RWPE2 (cell line): Measurements from ENCODE around the gene SLC4A2.

ENCODE experiments used
- ATAC-seq: fragments of 200-7000 bp; cut with Tn5 transposase; 3 replicates; pipeline ENCODE4 v1.9.1; 2021; ENCODE audit warnings: low read depth
- DNase-seq: peaks from one replicate; pipeline ENCODE4 v3.0.0-alpha.2; 2020; ENCODE audit warnings: low spot score
- H3K27ac ChIP-seq: fragments of 450-650 bp; 2 replicates; pipeline ENCODE4 v1.5.1; 2017; ENCODE audit warnings: mild to moderate bottlenecking; ENCODE audit not compliant: poor library complexity, severe bottlenecking
- H3K27me3 ChIP-seq: fragments of 250-450 bp; sonication (Bioruptor Pico); 2 replicates; pipeline ENCODE4 v1.5.1; 2021; ENCODE audit warnings: mild to moderate bottlenecking, moderate library complexity; ENCODE audit not compliant: insufficient read depth, poor library complexity, severe bottlenecking
- H3K36me3 ChIP-seq: fragments of 250-450 bp; sonication (Bioruptor Pico); 2 replicates; pipeline ENCODE4 v1.5.1; 2020; ENCODE audit warnings: low read depth, mild to moderate bottlenecking, moderate library complexity
- H3K4me1 ChIP-seq: fragments of 250-450 bp; sonication (Bioruptor Pico); 2 replicates; pipeline ENCODE4 v1.5.1; 2021; ENCODE audit warnings: mild to moderate bottlenecking, moderate library complexity; ENCODE audit not compliant: insufficient read depth, poor library complexity, severe bottlenecking
- H3K4me3 ChIP-seq: fragments of 250-450 bp; sonication (Bioruptor Pico); 2 replicates; pipeline ENCODE4 v1.5.1; 2021; ENCODE audit warnings: mild to moderate bottlenecking, moderate library complexity; ENCODE audit not compliant: severe bottlenecking
- H3K9me3 ChIP-seq: fragments of 250-450 bp; sonication (Bioruptor Pico); 2 replicates; pipeline ENCODE4 v1.5.1; 2021; ENCODE audit warnings: mild to moderate bottlenecking, moderate library complexity; ENCODE audit not compliant: severe bottlenecking
- CTCF ChIP-seq: fragments of 450-650 bp; IDR thresholded peaks from one replicate; pipeline ENCODE4 v1.5.1; 2017; ENCODE audit warnings: mild to moderate bottlenecking, moderate library complexity; ENCODE audit not compliant: poor library complexity, severe bottlenecking

The SLC4A2 gene

GRCh38 chr7:151083071-151083823, 23.9 kb downstream of the SLC4A2 start, which contains the start of gene TMUB1:
Gene TMUB1 (minus strand): TSS chr7:151083493. CDS start chr7:151082563, 930 bp downstream.
- Histone ChIP-seq H3K9me3 (no peaks in the 10 kb centered on the region), H3K27me3 (no peaks in the 10 kb centered on the region), H3K36me3 (peaks cover 4% of the 10 kb centered on the region; the same call in 1 of the 2 replicates), H3K4me1 (peaks cover 8% of the 10 kb centered on the region), H3K27ac (peak within 1 kb of the TSS; percentile 87), H3K4me3 (peak within 1 kb of the TSS; percentile 96)
- DNase-seq (peak; percentile 83), ATAC-seq (peak; percentile 26; the same call in 2 of the 3 replicates)
- TF ChIP-seq CTCF, result no peak

- DNase-seq (no peak), ATAC-seq (no peak)
- Histone ChIP-seq H3K36me3 (peaks cover 4% of the 10 kb centered on the region; the same call in 1 of the 2 replicates), H3K4me3 (peak overlapping the region; percentile 96), H3K27ac (peak overlapping the region; percentile 87), H3K4me1 (peaks cover 8% of the 10 kb centered on the region), H3K27me3 (no peaks in the 10 kb centered on the region), H3K9me3 (no peaks in the 10 kb centered on the region)
- TF ChIP-seq CTCF, result no peak
These were observed 24.4 kb downstream of the SLC4A2 start for GRCh38 chr7:151083824-151084160.

- H3K9me3 ChIP-seq, result no peaks in the 10 kb centered on the region
- no peak for DNase-seq
- no peaks in the 10 kb centered on the region for H3K27me3 ChIP-seq
- H3K4me3 ChIP-seq, result no peak overlapping the region
- TF ChIP-seq CTCF, result no peak
- H3K36me3 ChIP-seq, result peaks cover 4% of the 10 kb centered on the region; the same call in 1 of the 2 replicates
- H3K27ac ChIP-seq, result peak overlapping the region; percentile 66
- H3K4me1 ChIP-seq, result peaks cover 8% of the 10 kb centered on the region
- ATAC-seq, result no peak
These were observed 25.9 kb downstream of the SLC4A2 start for GRCh38 chr7:151085329-151085690.

GRCh38 chr7:151085691-151086620, 26.6 kb downstream of the SLC4A2 start, which contains the start of gene AGAP3:
Gene AGAP3 (plus strand): TSS chr7:151086475. CDS start chr7:151086742, 267 bp downstream.
- H3K36me3 ChIP-seq, result peaks cover 7% of the 10 kb centered on the region
- ATAC-seq (peak; percentile 42), DNase-seq (peak; percentile 78)
- H3K27me3 ChIP-seq, result no peaks in the 10 kb centered on the region
- peaks cover 8% of the 10 kb centered on the region for H3K4me1 ChIP-seq
- H3K4me3 ChIP-seq, result peak within 1 kb of the TSS; percentile 82
- H3K9me3 ChIP-seq, result no peaks in the 10 kb centered on the region
- H3K27ac ChIP-seq, result peak within 1 kb of the TSS; percentile 66
- TF ChIP-seq CTCF, result no peak
